ENCODE measurements around the gene RINL. TPM values are rescaled to one million over a fixed set of nuclear protein-coding genes. Genes with fewer than 3 reads are reported as not detected.

The RINL gene
- polyA plus RNA-seq, 1 of the 3 experiments (the other 2 are of a cell fraction), result 3.8 TPM

DNA sequence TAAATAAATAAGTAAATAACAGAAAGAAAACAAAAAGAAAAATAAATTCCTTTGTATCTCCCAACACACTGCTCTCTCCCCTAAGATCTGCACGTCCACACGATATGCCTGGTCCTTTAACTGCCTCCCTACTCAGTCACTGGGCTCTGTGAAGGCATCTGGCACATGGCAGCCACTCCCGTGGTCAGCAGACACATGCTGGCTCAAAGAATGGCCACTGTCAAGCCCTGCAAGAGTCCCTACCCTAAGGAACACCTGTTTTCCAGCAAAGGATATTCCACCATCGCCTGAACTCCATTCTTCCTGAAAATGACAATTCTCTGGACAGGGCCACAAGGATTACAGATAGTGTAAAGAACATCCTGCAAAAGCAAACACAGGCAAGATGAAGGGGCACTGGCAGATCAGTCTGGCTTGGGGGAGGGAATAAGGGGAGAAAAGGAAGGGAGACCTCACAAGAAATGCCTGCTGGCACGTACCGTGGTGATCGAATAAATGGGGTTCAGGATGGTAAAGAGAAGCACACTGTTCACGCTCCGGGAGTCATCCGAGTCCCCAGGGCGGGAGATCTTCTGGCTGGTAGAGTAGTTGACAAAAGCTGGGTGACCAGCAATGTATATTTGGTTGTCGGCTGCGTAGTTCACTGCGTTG is 32.6 kb downstream of the RINL start:
- WGBS (ENCODE audit: low lambda C conversion rate), result 90% methylated on average over 14 of the region's 14 CpGs
- peaks cover 37% of the 10 kb centered on the region for H3F3A ChIP-seq (replicated peaks; ENCODE audit: insufficient read depth)
- POLR2A ChIA-PET, result no interaction called here
- TF ChIP-seq SIN3A (IDR thresholded peaks at IDR 0.05; ENCODE audit: borderline replicate concordance, low read depth, low read length), result no peak
- no peak for TF ChIP-seq RCOR1 (IDR thresholded peaks at IDR 0.05; ENCODE audit: low read length)
- TF ChIP-seq, protein P1, sequence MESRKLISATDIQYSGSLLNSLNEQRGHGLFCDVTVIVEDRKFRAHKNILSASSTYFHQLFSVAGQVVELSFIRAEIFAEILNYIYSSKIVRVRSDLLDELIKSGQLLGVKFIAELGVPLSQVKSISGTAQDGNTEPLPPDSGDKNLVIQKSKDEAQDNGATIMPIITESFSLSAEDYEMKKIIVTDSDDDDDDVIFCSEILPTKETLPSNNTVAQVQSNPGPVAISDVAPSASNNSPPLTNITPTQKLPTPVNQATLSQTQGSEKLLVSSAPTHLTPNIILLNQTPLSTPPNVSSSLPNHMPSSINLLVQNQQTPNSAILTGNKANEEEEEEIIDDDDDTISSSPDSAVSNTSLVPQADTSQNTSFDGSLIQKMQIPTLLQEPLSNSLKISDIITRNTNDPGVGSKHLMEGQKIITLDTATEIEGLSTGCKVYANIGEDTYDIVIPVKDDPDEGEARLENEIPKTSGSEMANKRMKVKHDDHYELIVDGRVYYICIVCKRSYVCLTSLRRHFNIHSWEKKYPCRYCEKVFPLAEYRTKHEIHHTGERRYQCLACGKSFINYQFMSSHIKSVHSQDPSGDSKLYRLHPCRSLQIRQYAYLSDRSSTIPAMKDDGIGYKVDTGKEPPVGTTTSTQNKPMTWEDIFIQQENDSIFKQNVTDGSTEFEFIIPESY (IDR thresholded peaks at IDR 0.05; ENCODE audit: borderline replicate concordance, low read depth), result no peak
- TF ChIP-seq YY1 (IDR thresholded peaks at IDR 0.05; ENCODE audit: low read depth), result no peak
- no peak for TF ChIP-seq POLR2AphosphoS5 (IDR thresholded peaks at IDR 0.05; ENCODE audit: low read depth, low read length)
- no peak for TF ChIP-seq SMC3 (IDR thresholded peaks at IDR 0.05; ENCODE audit: low read depth, low read length)
- no peak for TF ChIP-seq JUND (IDR thresholded peaks at IDR 0.05)
- TF ChIP-seq FOXJ3 (CRISPR knock-in tag; IDR thresholded peaks at IDR 0.05), result no peak
- TF ChIP-seq CHD2 (IDR thresholded peaks at IDR 0.05; ENCODE audit: low read length, partially characterized antibody), result no peak
- TF ChIP-seq, protein P2, sequence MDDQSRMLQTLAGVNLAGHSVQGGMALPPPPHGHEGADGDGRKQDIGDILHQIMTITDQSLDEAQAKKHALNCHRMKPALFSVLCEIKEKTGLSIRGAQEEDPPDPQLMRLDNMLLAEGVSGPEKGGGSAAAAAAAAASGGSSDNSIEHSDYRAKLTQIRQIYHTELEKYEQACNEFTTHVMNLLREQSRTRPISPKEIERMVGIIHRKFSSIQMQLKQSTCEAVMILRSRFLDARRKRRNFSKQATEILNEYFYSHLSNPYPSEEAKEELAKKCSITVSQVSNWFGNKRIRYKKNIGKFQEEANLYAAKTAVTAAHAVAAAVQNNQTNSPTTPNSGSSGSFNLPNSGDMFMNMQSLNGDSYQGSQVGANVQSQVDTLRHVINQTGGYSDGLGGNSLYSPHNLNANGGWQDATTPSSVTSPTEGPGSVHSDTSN (IDR thresholded peaks at IDR 0.05), result no peak
- TF ChIP-seq RXRA (IDR thresholded peaks at IDR 0.05; ENCODE audit: borderline replicate concordance, low read depth), result no peak
- no peak for TF ChIP-seq EP300 (IDR thresholded peaks at IDR 0.05; ENCODE audit: borderline replicate concordance in 1 of 2, low read depth in 1 of 2, low read length in 1 of 2)
- H3K27me3 ChIP-seq (ENCODE audit: insufficient read depth), result no peaks in the 10 kb centered on the region
- H3K36me3 ChIP-seq (replicated peaks in 1 of 2; ENCODE audit: control insufficient read depth in 1 of 2, insufficient read depth in 2 of 2, low read length in 1 of 2), result peaks cover 68 to 71% of the 10 kb centered on the region in 2 experiments
- H3K9me2 ChIP-seq, result no peaks in the 10 kb centered on the region
- no peak overlapping the region for H3K4me3 ChIP-seq (ENCODE audit: low read depth in 2 of 2, low read length in 1 of 2)
- H4K20me1 ChIP-seq (ENCODE audit: insufficient read depth), result peaks cover 87% of the 10 kb centered on the region
- peaks cover 86% of the 10 kb centered on the region for H3K79me2 ChIP-seq (ENCODE audit: insufficient read depth)
- CTCF ChIA-PET, result interaction anchor here (0.5 to 1.2 kb wide), 2 partner anchors 19 to 85 kb away, joined by 3 to 5 read pairs; partner anchors contain the start of genes MRPS12 and SARS2
- no peak overlapping the region for H2AFZ ChIP-seq (ENCODE audit: low read depth)
- peaks cover 17 to 21% of the 10 kb centered on the region in 2 experiments; a peak in 1 of 4 replicates for H3K4me1 ChIP-seq (ENCODE audit: control insufficient read depth in 1 of 2, insufficient read depth in 2 of 2, low read depth in 1 of 2, low read length in 1 of 2)
- no peaks in the 10 kb centered on the region for H3K9me3 ChIP-seq
- no peak for DNase-seq
- no peak overlapping the region for H3K27ac ChIP-seq (ENCODE audit: low read depth in 2 of 2, low read length in 1 of 2)
- H3K9ac ChIP-seq, result no peak overlapping the region
- H3K4me2 ChIP-seq, result no peak overlapping the region

DNA sequence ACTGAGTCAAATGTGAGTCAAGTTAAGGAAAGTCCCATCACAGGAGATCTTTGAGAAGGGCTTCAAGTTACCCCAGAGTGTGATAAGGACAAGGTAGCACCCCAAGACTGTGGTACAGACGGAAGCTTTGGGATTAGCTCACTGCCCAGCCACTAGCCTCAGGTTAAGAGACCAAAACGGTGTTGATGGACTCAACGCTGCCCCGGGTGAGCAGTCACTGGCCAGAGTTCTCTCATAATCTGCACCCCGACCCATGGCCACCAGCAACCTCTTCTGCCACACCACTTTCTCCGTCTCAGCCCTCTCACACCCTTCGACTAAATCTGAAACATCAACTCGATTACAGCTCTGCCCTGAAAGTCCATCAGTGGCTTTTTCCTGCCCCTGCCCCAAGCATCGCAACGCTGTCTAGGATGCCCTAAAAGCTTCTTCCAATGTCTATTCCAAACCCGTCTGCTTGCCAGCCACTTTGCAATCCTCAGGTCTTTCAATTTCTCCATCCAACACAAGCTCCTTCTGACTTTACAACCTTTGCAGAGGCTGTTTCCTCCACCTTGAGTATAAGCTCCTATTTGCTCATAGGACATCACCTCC is 33.9 kb downstream of the RINL start:
- peaks cover 94% of the 10 kb centered on the region for H4K20me1 ChIP-seq (ENCODE audit: insufficient read depth)
- H3K27ac ChIP-seq (ENCODE audit: low read depth in 2 of 2, low read length in 1 of 2), result peak overlapping the region in 1 of 2 experiments; percentile 15; a peak in 1 of 4 replicates
- no peak overlapping the region for H2AFZ ChIP-seq (ENCODE audit: low read depth)
- H3K9ac ChIP-seq, result no peak overlapping the region
- peaks cover 92% of the 10 kb centered on the region for H3K79me2 ChIP-seq (ENCODE audit: insufficient read depth)
- H3K27me3 ChIP-seq (ENCODE audit: insufficient read depth), result no peaks in the 10 kb centered on the region
- peaks cover 37% of the 10 kb centered on the region for H3F3A ChIP-seq (replicated peaks; ENCODE audit: insufficient read depth)
- no peak for TF ChIP-seq YY1 (IDR thresholded peaks at IDR 0.05; ENCODE audit: low read depth)
- TF ChIP-seq, protein P2 (IDR thresholded peaks at IDR 0.05), result no peak
- no peak for TF ChIP-seq NRF1 (IDR thresholded peaks at IDR 0.05; ENCODE audit: low read depth, low read length)
- TF ChIP-seq MAX (IDR thresholded peaks at IDR 0.05; ENCODE audit: low read depth), result no peak
- no peak for TF ChIP-seq FOSL2 (IDR thresholded peaks at IDR 0.05; ENCODE audit: borderline replicate concordance, low read depth)
- WGBS (ENCODE audit: low lambda C conversion rate), result 81% methylated on average over 11 of the region's 11 CpGs
- CTCF ChIA-PET, result interaction anchor here (1.2 kb wide), 1 partner anchor 43 kb away, joined by 3 read pairs; no protein-coding TSS in a partner anchor
- H3K4me1 ChIP-seq (ENCODE audit: control insufficient read depth in 1 of 2, insufficient read depth in 2 of 2, low read depth in 1 of 2, low read length in 1 of 2), result peaks cover 21 to 28% of the 10 kb centered on the region in 2 experiments; a peak in 3 of 4 replicates
- no peaks in the 10 kb centered on the region for H3K9me3 ChIP-seq
- peaks cover 78 to 80% of the 10 kb centered on the region in 2 experiments for H3K36me3 ChIP-seq (replicated peaks in 1 of 2; ENCODE audit: control insufficient read depth in 1 of 2, insufficient read depth in 2 of 2, low read length in 1 of 2)
- DNase-seq, result no peak
- no peaks in the 10 kb centered on the region for H3K9me2 ChIP-seq
- H3K4me3 ChIP-seq (ENCODE audit: low read depth in 2 of 2, low read length in 1 of 2), result no peak overlapping the region
- POLR2A ChIA-PET, result no interaction called here
- H3K4me2 ChIP-seq, result no peak overlapping the region
